Measurements from ENCODE around the gene TEF.

Gene TEF

DNA sequence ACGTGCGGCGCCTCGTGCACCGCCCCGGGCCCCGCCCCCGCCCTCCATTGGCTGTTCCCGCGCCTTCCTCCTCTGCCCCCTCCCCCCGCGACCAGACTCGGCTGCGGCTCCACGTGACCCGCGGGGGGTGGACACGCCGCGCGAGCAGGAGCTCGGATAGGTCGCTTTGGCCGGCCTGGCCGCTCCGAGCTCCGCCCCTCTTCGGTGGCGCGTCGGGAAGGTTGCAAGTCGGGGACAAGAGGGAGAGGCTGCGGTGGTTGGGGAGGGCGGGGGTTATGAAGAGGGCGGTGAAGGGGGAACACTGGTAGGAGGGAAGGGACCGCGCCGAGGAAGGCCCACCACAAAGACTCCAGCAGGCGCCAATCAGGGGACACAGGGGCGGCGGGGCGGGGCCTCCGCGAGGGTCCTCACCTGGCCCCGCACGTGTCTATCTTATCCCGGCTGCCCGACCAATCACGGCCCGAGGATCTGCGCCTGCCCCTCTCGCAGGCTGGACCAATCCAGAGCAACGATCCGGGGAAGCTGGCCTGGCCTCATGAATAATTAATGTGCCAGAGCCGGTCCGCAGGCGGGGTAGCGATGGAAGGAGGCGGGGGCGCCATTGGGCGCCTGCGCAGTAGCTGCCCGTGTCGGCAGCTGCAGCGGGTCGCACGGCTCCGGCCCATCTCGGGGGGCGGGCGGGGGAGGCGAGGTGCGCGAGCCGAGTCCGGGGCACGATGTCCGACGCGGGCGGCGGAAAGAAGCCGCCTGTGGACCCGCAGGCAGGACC, at the start of gene TEF:
Gene TEF (plus strand): TSS at position 614 of the 769 bp plus-strand sequence. CDS start 103 bp downstream, at position 717.
- Mint-ChIP-seq H3K9me3 (no peaks in the 10 kb centered on the region), H3K36me3 (ENCODE audit: low read depth) (no peaks in the 10 kb centered on the region), H3K27ac (peak within 1 kb of the TSS; percentile 93), H3K27me3 (no peaks in the 10 kb centered on the region), H3K4me3 (peak within 1 kb of the TSS; percentile 82), H3K4me1 (ENCODE audit: low read depth) (peaks cover 17% of the 10 kb centered on the region)

GRCh38 chr22:41332217-41332939, 49.4 kb upstream of the TEF start:
- Mint-ChIP-seq H3K4me3 (no peak overlapping the region), H3K27me3 (no peaks in the 10 kb centered on the region), H3K36me3 (ENCODE audit: low read depth) (peaks cover 24% of the 10 kb centered on the region), H3K4me1 (ENCODE audit: low read depth) (peaks cover 3% of the 10 kb centered on the region), H3K27ac (no peak overlapping the region), H3K9me3 (no peaks in the 10 kb centered on the region)

DNA sequence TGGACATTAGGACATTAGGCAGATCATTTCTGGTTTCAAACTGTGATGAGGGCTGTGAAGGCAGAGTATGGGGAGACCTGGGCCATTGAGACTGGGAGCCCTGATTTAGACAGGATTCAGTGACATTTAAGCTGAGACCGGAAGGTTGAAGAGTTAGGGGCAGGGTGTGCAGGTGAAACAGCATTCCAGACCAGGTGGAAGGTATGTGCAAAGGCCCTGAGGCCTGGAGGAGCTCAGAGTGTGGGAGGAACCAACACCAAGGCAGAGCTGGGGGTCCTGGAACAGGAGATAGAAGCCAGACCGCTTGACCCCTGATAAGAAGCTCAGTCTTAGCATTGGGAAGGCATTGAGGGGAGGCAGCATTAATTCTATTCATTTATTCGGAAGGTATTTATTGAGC, 47.9 kb upstream of the TEF start:
- H3K27ac Mint-ChIP-seq: no peak overlapping the region
- H3K4me1 Mint-ChIP-seq (ENCODE audit: low read depth): peaks cover 3% of the 10 kb centered on the region
- no peaks in the 10 kb centered on the region for H3K27me3 Mint-ChIP-seq
- H3K36me3 Mint-ChIP-seq (ENCODE audit: low read depth): peaks cover 19% of the 10 kb centered on the region
- H3K9me3 Mint-ChIP-seq: no peaks in the 10 kb centered on the region
- no peak overlapping the region for H3K4me3 Mint-ChIP-seq

GRCh38 chr22:41334215-41334614, 47.5 kb upstream of the TEF start:
- no peak overlapping the region for H3K27ac Mint-ChIP-seq
- H3K4me3 Mint-ChIP-seq: no peak overlapping the region

GRCh38 chr22:41334951-41335635, 46.6 kb upstream of the TEF start:
- H3K4me3 Mint-ChIP-seq: no peak overlapping the region
- no peak overlapping the region for H3K27ac Mint-ChIP-seq
- H3K36me3 Mint-ChIP-seq (ENCODE audit: low read depth): peaks cover 19% of the 10 kb centered on the region
- H3K27me3 Mint-ChIP-seq: no peaks in the 10 kb centered on the region
- H3K4me1 Mint-ChIP-seq (ENCODE audit: low read depth): peaks cover 3% of the 10 kb centered on the region
- H3K9me3 Mint-ChIP-seq: no peaks in the 10 kb centered on the region

More at GRCh38 chr22:41334215-41334614, 47.5 kb upstream of the TEF start:
- Mint-ChIP-seq H3K27me3 (no peaks in the 10 kb centered on the region), H3K9me3 (no peaks in the 10 kb centered on the region), H3K36me3 (ENCODE audit: low read depth) (peaks cover 19% of the 10 kb centered on the region), H3K4me1 (ENCODE audit: low read depth) (peaks cover 3% of the 10 kb centered on the region)

DNA sequence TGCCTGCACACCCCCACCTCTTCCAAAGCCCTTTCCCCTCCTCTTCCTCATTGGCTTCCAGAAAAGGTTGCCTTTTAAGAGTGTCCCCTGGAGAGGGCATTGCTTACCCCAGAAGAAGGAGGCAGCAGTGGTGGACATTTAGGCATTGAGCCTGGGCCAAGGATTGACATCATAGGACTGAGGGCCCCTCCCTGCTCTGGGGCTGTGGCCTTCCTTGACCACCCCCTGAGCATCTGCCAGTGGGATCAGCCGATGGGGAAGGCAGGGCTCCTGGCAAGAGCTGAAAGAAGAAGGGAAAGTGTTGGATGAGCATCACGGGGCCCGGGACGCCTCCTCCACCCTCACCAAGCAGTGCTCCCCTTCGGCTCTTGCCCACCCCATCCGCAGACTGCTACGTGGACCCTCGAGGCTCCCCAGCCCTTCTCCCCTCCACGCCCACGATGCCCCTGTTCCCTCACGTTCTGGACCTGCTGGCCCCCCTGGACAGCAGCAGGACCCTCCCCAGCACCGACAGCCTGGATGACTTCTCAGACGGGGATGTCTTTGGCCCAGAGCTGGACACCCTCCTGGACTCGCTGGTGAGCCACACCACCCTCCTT, 43.0 kb upstream of the TEF start:
- Mint-ChIP-seq H3K9me3 (no peaks in the 10 kb centered on the region), H3K4me3 (no peak overlapping the region), H3K27me3 (no peaks in the 10 kb centered on the region), H3K4me1 (ENCODE audit: low read depth) (peaks cover 3% of the 10 kb centered on the region), H3K27ac (no peak overlapping the region), H3K36me3 (ENCODE audit: low read depth) (peaks cover 18% of the 10 kb centered on the region)

- no peaks in the 10 kb centered on the region for H3K9me3 Mint-ChIP-seq
- no peak overlapping the region for H3K4me3 Mint-ChIP-seq
- peaks cover 3% of the 10 kb centered on the region for H3K4me1 Mint-ChIP-seq (ENCODE audit: low read depth)
- H3K27me3 Mint-ChIP-seq: no peaks in the 10 kb centered on the region
- peaks cover 23% of the 10 kb centered on the region for H3K36me3 Mint-ChIP-seq (ENCODE audit: low read depth)
- no peak overlapping the region for H3K27ac Mint-ChIP-seq
Measured at GRCh38 chr22:41339823-41340222, 41.9 kb upstream of the TEF start.

- Mint-ChIP-seq H3K4me1 (ENCODE audit: low read depth) (peaks cover 3% of the 10 kb centered on the region), H3K27ac (no peak overlapping the region), H3K4me3 (no peak overlapping the region), H3K27me3 (no peaks in the 10 kb centered on the region), H3K9me3 (no peaks in the 10 kb centered on the region), H3K36me3 (ENCODE audit: low read depth) (peaks cover 25% of the 10 kb centered on the region)
Measured at GRCh38 chr22:41340357-41340756, 41.4 kb upstream of the TEF start.

- H3K36me3 Mint-ChIP-seq (ENCODE audit: low read depth): peaks cover 19% of the 10 kb centered on the region
- H3K27ac Mint-ChIP-seq: no peak overlapping the region
- no peaks in the 10 kb centered on the region for H3K9me3 Mint-ChIP-seq
- no peak overlapping the region for H3K4me3 Mint-ChIP-seq
- H3K4me1 Mint-ChIP-seq (ENCODE audit: low read depth): no peaks in the 10 kb centered on the region
- no peaks in the 10 kb centered on the region for H3K27me3 Mint-ChIP-seq
Measured at GRCh38 chr22:41341012-41341411, 40.7 kb upstream of the TEF start.

DNA sequence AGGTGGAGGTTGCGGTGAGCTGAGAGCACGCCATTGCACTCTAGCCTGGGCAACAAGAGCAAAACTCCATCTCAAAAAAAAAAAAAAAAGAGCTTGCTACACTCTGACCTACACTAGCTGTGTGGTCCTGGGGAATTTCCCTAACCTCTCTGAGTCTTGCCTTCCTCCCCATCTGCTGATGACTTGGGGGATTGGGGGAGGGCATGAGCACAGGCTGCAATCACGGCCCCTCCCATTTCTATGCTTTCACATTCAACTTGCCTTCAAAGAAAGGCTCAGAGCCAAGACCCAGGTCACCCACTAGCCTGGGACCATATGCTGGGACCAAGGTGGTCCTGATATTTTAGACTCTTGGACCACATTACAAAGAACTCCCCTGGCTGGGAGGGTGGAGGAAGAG, 39.8 kb upstream of the TEF start:
- H3K27ac Mint-ChIP-seq: peak overlapping the region; percentile 31
- no peaks in the 10 kb centered on the region for H3K4me1 Mint-ChIP-seq (ENCODE audit: low read depth)
- no peaks in the 10 kb centered on the region for H3K27me3 Mint-ChIP-seq
- no peak overlapping the region for H3K4me3 Mint-ChIP-seq
- peaks cover 19% of the 10 kb centered on the region for H3K36me3 Mint-ChIP-seq (ENCODE audit: low read depth)
- no peaks in the 10 kb centered on the region for H3K9me3 Mint-ChIP-seq

DNA sequence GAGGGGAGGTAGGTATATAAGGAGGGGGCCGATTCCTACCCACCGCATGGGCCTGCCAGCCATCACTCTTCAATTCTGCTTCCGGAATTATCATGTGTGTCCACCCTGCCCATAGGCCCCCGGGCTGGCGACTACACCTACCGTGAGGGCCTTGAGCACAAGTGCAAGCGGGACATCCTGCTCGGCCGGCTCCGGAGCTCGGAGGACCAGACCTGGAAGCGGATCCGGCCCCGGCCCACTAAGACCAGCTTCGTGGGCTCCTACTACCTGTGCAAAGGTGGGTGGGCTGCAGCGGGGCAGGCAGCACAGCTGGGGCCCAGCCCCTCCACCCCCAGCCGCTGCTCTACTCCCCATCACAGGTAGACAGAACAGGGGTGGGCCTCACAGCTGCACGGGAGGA, 38.4 kb upstream of the TEF start:
- Mint-ChIP-seq H3K9me3 (no peaks in the 10 kb centered on the region), H3K27ac (no peak overlapping the region), H3K4me3 (no peak overlapping the region), H3K27me3 (no peaks in the 10 kb centered on the region), H3K4me1 (ENCODE audit: low read depth) (no peaks in the 10 kb centered on the region), H3K36me3 (ENCODE audit: low read depth) (peaks cover 22% of the 10 kb centered on the region)

- no peak overlapping the region for H3K4me3 Mint-ChIP-seq
- peaks cover 22% of the 10 kb centered on the region for H3K36me3 Mint-ChIP-seq (ENCODE audit: low read depth)
- no peaks in the 10 kb centered on the region for H3K9me3 Mint-ChIP-seq
- H3K4me1 Mint-ChIP-seq (ENCODE audit: low read depth): no peaks in the 10 kb centered on the region
- no peaks in the 10 kb centered on the region for H3K27me3 Mint-ChIP-seq
- H3K27ac Mint-ChIP-seq: no peak overlapping the region
Measured at GRCh38 chr22:41343717-41344116, 38.0 kb upstream of the TEF start.

DNA sequence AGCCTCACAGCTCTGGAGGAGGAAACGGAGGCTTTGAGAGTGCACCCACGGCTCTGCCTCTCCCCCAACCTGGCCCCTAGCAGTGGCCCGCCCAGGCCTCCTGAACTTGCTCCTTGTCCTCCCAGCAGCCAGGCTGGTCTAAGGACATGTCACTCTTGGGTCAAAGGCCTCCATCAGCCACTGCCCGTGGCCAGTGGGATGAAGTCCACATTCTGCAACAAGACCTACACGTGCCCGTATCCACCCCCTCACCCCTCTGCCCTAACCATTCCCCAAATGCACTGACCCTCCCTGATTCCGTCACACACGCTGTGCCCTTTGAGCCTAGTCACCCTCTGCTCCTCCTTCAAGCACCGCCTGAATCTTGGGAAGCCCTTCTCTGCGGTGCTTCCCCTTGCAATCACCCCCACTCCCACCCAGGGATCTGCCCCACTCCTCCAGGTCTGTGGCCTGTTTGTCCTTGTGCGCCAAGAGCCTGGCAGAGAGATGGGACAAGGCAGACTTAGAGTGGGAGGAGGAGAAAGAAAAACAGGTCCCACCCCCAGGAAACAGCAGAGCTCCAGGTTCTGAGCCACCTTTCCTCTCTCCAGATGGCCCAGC, 37.5 kb upstream of the TEF start:
- Mint-ChIP-seq H3K4me1 (ENCODE audit: low read depth) (no peaks in the 10 kb centered on the region), H3K9me3 (no peaks in the 10 kb centered on the region), H3K27me3 (no peaks in the 10 kb centered on the region), H3K36me3 (ENCODE audit: low read depth) (peaks cover 22% of the 10 kb centered on the region), H3K27ac (no peak overlapping the region), H3K4me3 (no peak overlapping the region)

- no peaks in the 10 kb centered on the region for H3K9me3 Mint-ChIP-seq
- no peaks in the 10 kb centered on the region for H3K27me3 Mint-ChIP-seq
- H3K4me3 Mint-ChIP-seq: no peak overlapping the region
- H3K4me1 Mint-ChIP-seq (ENCODE audit: low read depth): no peaks in the 10 kb centered on the region
- H3K27ac Mint-ChIP-seq: no peak overlapping the region
- peaks cover 32% of the 10 kb centered on the region for H3K36me3 Mint-ChIP-seq (ENCODE audit: low read depth)
Measured at GRCh38 chr22:41345807-41346335, 35.9 kb upstream of the TEF start.

Measured in stimulated activated naive CD8-positive, alpha-beta T cell treated with anti-CD3 and anti-CD28 coated beads, Interleukin-15, Interleukin-2, amounts not matched to agents 100 ng/mL and 50 ng/mL, for 24 hours (primary cell).